Spleen (tissue), 11 donors: ENCODE measurements around the gene PSMB7. TPM values are rescaled to one million over a fixed set of nuclear protein-coding genes. Genes with fewer than 3 reads are reported as not detected.

Experiments
- DNase-seq: peaks from one replicate; pipeline ENCODE4 v3.0.0-alpha.2; 2020
- H3K27ac ChIP-seq, 8 donors: fragments of 200-600 bp; sonication (generic) in 7 of 8; 1 replicate in 4 of 8; 2 replicates in 4 of 8; pipeline versions ENCODE4 v1.5.0 to v1.8.0; 2016 to 2021; ENCODE audit warnings: inconsistent platforms in 4 of 8, mild to moderate bottlenecking in 4 of 8, moderate library complexity in 1 of 8
- H3K27me3 ChIP-seq, 7 donors: fragments of 200-600 bp; sonication (generic) in 6 of 7; replicated peaks in 1 of 7; 1 replicate in 4 of 7; 2 replicates in 3 of 7; pipeline versions ENCODE4 v1.5.0 to v1.8.0; 2016 to 2021; ENCODE audit warnings: inconsistent platforms in 3 of 7, mild to moderate bottlenecking in 1 of 7
- H3K36me3 ChIP-seq, 6 donors: fragments of 200-600 bp; sonication (generic) in 5 of 6; 1 replicate in 4 of 6; 2 replicates in 2 of 6; pipeline versions ENCODE4 v1.5.0 to v1.8.0; 2016 to 2021; ENCODE audit warnings: inconsistent platforms in 2 of 6
- H3K4me1 ChIP-seq, 6 donors: fragments of 200-600 bp; sonication (generic) in 5 of 6; 1 replicate in 3 of 6; 2 replicates in 3 of 6; pipeline versions ENCODE4 v1.5.0 to v1.8.0; 2016 to 2021; ENCODE audit warnings: inconsistent platforms in 3 of 6
- H3K4me3 ChIP-seq, 8 donors: fragments of 200-600 bp; sonication (generic) in 7 of 8; 1 replicate in 4 of 8; 2 replicates in 4 of 8; pipeline versions ENCODE4 v1.5.0 to v1.8.0; 2016 to 2021; ENCODE audit warnings: inconsistent platforms in 4 of 8, mild to moderate bottlenecking in 4 of 8, moderate library complexity in 2 of 8
- H3K9me3 ChIP-seq, 8 donors: fragments of 200-600 bp; sonication (generic) in 7 of 8; 1 replicate in 4 of 8; 2 replicates in 4 of 8; pipeline versions ENCODE4 v1.5.0 to v1.8.0; 2016 to 2021; ENCODE audit warnings: inconsistent platforms in 4 of 8
- POLR2A ChIP-seq, 3 donors: fragments of 450-650 bp; IDR thresholded peaks; one replicate each; pipeline ENCODE4 v1.5.1; 2017; ENCODE audit warnings: antibody characterized with exemption in 3 of 3, mild to moderate bottlenecking in 1 of 3
- POLR2AphosphoS5 ChIP-seq, 3 donors: sonication (generic); formaldehyde crosslinking; IDR thresholded peaks; one replicate each; pipeline ENCODE4 v1.5.1; 2017; ENCODE audit warnings: antibody characterized with exemption in 3 of 3
- WGBS, 5 donors: extraction: QIAGEN DNeasy Blood & Tissue Kit in 3 of 5; methylation state at CpG; one replicate each; pipeline versions ENCODE4 v1.1.5 to v1.1.7; 2013 to 2018; 5-methylcytosine and 5-hydroxymethylcytosine counted together
- intact Hi-C: fragments of 100-400 bp; cut with DNase I; formaldehyde crosslinking; loops from one replicate; pipeline ENCODE4 v1.15.0; 2023; ENCODE audit warnings: low total_unique reads
- polyA plus RNA-seq, 3 donors: library from polyadenylated mRNA; stranded (reverse); fragments of 200-250 nt; gene quantifications; one replicate each; pipeline ENCODE4 v1.2.1, GENCODE V29; 2013
- total RNA-seq, 7 donors: library from RNA; depleted of rRNA in 3 of 7; stranded (reverse); fragments of >200 nt in 3 of 7; fragmentation: NEBNext Ultra II Directional in 4 of 7; extraction: Animal tissue kit (Norgen Biotek cat#: 25700) in 4 of 7; gene quantifications; one replicate each; pipeline versions ENCODE4 v1.1.0 to v1.2.1, GENCODE V29; 2016 to 2021
- TF ChIP-seq, protein P1 (sequence below), 11 experiments: fragments of 200-600 bp in 7 of 11; fragments of 450-650 bp in 4 of 11; sonication (generic) in 4 of 11; IDR thresholded peaks in 8 of 11; conservative IDR thresholded peaks in 3 of 11; 1 replicate in 7 of 11; 2 replicates in 4 of 11; pipeline versions ENCODE4 v1.4.0 to v1.8.0; 2016 to 2021; ENCODE audit warnings: antibody characterized with exemption in 11 of 11, inconsistent platforms in 4 of 11, mild to moderate bottlenecking in 1 of 11
- donor health status: healthy with polysubstance abuse.
- donor health status: DM: no; HTN: no; CAD: no; lungs with moderate emphysema.
- donor health status: DM: no; HTN: no; CAD: no.
- donor health status: Bipolar disorder and iron deficiency.
- donor health status: healthy.
- donor health status: DM: no; HTN: no; CAD: no.
- donor health status: DM: yes; HTN: yes; CAD: no.

Gene PSMB7
- total and polyA plus RNA-seq, 10 donors = 71.3 to 143 (median 108) TPM

- intact Hi-C loops = no loop called here
- Histone ChIP-seq H3K27me3 (peaks cover 0 to 25% (median 0%) of the 10 kb centered on the region in 7 donors), H3K36me3 (no peaks in the 10 kb centered on the region), H3K9me3 (peaks cover 0 to 16% (median 12%) of the 10 kb centered on the region in 8 donors), H3K4me1 (no peaks in the 10 kb centered on the region), H3K27ac (no peak overlapping the region), H3K4me3 (no peak overlapping the region)
- DNase-seq = peak; percentile 49
- TF ChIP-seq POLR2A (IDR thresholded peaks at IDR 0.05) (no peak), POLR2AphosphoS5 (IDR thresholded peaks at IDR 0.05) (no peak)
- TF ChIP-seq, protein P1, sequence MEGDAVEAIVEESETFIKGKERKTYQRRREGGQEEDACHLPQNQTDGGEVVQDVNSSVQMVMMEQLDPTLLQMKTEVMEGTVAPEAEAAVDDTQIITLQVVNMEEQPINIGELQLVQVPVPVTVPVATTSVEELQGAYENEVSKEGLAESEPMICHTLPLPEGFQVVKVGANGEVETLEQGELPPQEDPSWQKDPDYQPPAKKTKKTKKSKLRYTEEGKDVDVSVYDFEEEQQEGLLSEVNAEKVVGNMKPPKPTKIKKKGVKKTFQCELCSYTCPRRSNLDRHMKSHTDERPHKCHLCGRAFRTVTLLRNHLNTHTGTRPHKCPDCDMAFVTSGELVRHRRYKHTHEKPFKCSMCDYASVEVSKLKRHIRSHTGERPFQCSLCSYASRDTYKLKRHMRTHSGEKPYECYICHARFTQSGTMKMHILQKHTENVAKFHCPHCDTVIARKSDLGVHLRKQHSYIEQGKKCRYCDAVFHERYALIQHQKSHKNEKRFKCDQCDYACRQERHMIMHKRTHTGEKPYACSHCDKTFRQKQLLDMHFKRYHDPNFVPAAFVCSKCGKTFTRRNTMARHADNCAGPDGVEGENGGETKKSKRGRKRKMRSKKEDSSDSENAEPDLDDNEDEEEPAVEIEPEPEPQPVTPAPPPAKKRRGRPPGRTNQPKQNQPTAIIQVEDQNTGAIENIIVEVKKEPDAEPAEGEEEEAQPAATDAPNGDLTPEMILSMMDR (IDR thresholded peaks at IDR 0.05 in 8 of 11, conservative IDR thresholded peaks at IDR 0.05 in 3 of 11) = no peak
- whole genome bisulfite sequencing, 5 donors = 23 to 57% (median 37%) methylated on average over 15 to 16 of the region's 16 CpGs
Measured at GRCh38 chr9:124441291-124441690, 26.0 kb upstream of the PSMB7 start.

GRCh38 chr9:124440786-124441185 is 25.5 kb upstream of the PSMB7 start:
- intact Hi-C loops = no loop called here
- TF ChIP-seq, protein P1 (IDR thresholded peaks at IDR 0.05 in 8 of 11, conservative IDR thresholded peaks at IDR 0.05 in 3 of 11) = no peak
- TF ChIP-seq POLR2A (IDR thresholded peaks at IDR 0.05) (no peak), POLR2AphosphoS5 (IDR thresholded peaks at IDR 0.05) (no peak)
- Histone ChIP-seq H3K27me3 (peaks cover 0 to 24% (median 0%) of the 10 kb centered on the region in 7 donors), H3K4me1 (no peaks in the 10 kb centered on the region), H3K4me3 (no peak overlapping the region), H3K9me3 (peaks cover 0 to 16% (median 12%) of the 10 kb centered on the region in 8 donors), H3K27ac (no peak overlapping the region), H3K36me3 (no peaks in the 10 kb centered on the region)
- 77 to 91% (median 87%) methylated on average over 10 of the region's 10 CpGs for WGBS, 5 donors
- peak; percentile 29 for DNase-seq

GRCh38 chr9:124439686-124440243 is 24.5 kb upstream of the PSMB7 start:
- H3K36me3 ChIP-seq = no peaks in the 10 kb centered on the region
- H3K27ac ChIP-seq = no peak overlapping the region
- DNase-seq = peak; percentile 30
- intact Hi-C loops = no loop called here
- H3K4me3 ChIP-seq = no peak overlapping the region
- no peaks in the 10 kb centered on the region for H3K4me1 ChIP-seq
- H3K9me3 ChIP-seq = peaks cover 0 to 16% (median 12%) of the 10 kb centered on the region in 8 donors
- TF ChIP-seq POLR2A (IDR thresholded peaks at IDR 0.05) = no peak
- no peak for TF ChIP-seq POLR2AphosphoS5 (IDR thresholded peaks at IDR 0.05)
- TF ChIP-seq, protein P1 (IDR thresholded peaks at IDR 0.05 in 8 of 11, conservative IDR thresholded peaks at IDR 0.05 in 3 of 11) = no peak
- peaks cover 0 to 24% (median 0%) of the 10 kb centered on the region in 7 donors for H3K27me3 ChIP-seq
- 76 to 94% (median 89%) methylated on average over 4 to 6 of the region's 6 CpGs for WGBS, 5 donors

DNA sequence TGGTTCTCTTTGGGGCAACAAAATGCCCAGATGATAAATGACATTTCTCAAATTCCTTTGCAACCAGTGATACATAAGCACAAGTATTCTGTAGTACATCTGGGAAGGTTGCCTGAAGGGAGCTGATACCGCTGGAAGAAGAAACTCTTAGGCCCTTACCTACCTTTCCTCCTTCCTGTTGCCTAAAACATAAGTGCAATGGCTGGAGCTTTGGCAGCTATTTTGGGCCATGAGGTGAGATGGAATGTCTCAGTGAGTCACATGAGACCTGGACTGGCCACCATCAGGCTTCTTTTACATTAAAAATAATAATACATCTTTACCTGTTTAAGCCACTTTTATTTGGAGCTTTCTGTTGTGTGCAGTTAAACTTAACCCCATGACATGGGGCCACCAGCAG is 23.8 kb upstream of the PSMB7 start:
- 78 to 96% (median 88%) methylated on average over 1 of the region's 1 CpG for WGBS, 5 donors
- H3K36me3 ChIP-seq = no peaks in the 10 kb centered on the region
- H3K4me3 ChIP-seq = no peak overlapping the region
- intact Hi-C loops = no loop called here
- H3K9me3 ChIP-seq = peaks cover 0 to 16% (median 12%) of the 10 kb centered on the region in 8 donors
- peaks cover 0 to 24% (median 0%) of the 10 kb centered on the region in 7 donors for H3K27me3 ChIP-seq
- TF ChIP-seq POLR2AphosphoS5 (IDR thresholded peaks at IDR 0.05) = no peak
- TF ChIP-seq, protein P1 (IDR thresholded peaks at IDR 0.05 in 8 of 11, conservative IDR thresholded peaks at IDR 0.05 in 3 of 11) = no peak
- no peak for TF ChIP-seq POLR2A (IDR thresholded peaks at IDR 0.05)
- H3K27ac ChIP-seq = no peak overlapping the region
- no peaks in the 10 kb centered on the region for H3K4me1 ChIP-seq
- peak; percentile 0 for DNase-seq
